ENCODE measurements around the gene PANK2.
"Not testable (repeated sequence)": the region's sequence is repeated elsewhere in the genome, so short reads cannot be mapped to it uniquely, and the experiment has no call there.

The PANK2 gene

GRCh38 chr20:3901028-3901705 is 12.0 kb downstream of the PANK2 start:
- no peak for DNase-seq (ENCODE audit: low spot score)

GRCh38 chr20:3901706-3902440 is 12.7 kb downstream of the PANK2 start:
- no peak for DNase-seq (ENCODE audit: low spot score)

GRCh38 chr20:3902446-3902845 is 13.3 kb downstream of the PANK2 start:
- DNase-seq (ENCODE audit: low spot score), result no peak

GRCh38 chr20:3904224-3904623 is 15.0 kb downstream of the PANK2 start:
- no peak for DNase-seq (ENCODE audit: low spot score)

DNA sequence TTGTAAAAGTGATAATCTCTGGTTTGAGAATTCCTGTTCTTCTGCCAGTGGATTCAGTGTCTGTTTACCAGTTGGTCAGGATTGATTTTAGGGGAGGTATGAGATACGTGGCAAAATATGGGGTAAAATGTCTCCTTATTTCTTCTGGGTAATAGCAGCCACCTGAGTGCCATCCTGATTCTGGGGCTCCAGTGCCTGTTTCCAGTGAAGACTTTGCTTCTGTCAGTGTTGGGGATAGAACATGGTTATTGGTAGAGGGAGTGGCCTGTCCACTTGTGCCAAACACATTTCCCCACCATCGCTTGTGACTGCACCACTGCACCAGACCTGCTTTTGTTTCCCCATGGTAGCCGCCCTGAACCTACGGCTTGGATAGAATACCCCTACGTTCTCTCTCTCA is 15.7 kb downstream of the PANK2 start:
- no peak for DNase-seq (ENCODE audit: low spot score)

DNA sequence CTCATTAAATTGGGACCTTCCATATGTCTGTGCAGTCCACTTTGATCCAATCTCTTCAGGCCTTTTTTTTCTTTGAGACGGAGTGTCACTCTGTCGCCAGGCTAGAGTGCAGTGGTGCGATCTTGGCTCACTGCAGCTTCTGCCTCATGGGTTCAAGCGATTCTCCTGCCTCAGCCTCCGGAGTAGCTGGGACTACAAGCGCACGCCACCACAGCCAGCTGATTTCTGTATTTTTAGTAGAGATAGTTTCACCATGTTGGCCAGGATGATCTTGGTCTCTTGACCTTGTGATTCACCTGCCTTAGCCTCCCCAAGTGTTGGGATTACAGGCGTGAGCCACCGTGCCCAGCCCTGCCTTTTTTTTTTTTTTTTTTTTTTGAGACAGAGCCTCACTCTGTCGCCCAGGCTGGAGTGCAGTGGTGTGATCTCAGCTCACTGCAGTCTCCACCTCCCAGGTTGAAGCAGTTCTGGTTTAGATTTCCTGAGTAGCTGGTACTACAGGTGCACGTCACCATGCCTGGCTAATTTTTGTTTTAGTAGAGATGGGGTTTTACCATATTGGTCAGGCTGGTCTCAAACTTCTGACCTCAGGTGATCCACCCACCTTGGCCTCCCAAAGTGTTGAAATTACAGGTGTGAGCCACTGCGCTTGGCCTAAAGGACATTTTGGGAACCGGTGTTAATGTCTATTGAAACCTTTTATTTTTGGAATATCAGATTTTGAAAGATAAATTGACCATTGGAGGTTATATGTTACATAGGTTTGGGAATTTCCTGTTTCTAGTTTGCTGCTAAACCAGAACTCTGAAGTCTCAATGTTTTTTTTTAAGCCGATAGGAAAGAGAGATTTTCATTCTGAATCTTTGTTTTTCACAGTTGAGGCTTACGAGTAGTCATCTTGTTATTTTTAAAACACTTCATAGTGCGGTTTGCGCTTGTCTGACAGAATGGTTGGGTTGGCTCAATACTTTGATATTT is 17.8 kb downstream of the PANK2 start:
- not testable (repeated sequence) for DNase-seq (ENCODE audit: low spot score)

DNA sequence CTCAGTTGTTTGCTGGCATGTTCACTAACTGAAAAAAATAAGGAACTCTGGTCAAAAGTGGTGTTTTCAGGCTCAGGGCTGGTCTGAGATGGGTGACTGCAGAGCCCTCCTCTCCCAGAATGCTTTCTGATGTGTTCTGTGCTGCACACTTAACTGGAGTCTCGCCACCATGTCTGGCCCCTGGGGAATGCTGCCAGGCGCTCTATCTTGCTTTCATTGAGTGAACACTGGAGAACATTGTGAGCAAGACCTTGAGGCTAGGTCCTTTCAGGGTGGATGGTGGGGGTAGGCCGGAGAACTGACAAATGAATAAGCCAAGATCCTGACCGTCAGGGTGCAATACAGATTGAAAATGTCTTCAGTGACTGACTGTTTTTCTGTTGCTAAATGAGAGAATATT is 19.5 kb downstream of the PANK2 start:
- no peak for DNase-seq (ENCODE audit: low spot score)

DNA sequence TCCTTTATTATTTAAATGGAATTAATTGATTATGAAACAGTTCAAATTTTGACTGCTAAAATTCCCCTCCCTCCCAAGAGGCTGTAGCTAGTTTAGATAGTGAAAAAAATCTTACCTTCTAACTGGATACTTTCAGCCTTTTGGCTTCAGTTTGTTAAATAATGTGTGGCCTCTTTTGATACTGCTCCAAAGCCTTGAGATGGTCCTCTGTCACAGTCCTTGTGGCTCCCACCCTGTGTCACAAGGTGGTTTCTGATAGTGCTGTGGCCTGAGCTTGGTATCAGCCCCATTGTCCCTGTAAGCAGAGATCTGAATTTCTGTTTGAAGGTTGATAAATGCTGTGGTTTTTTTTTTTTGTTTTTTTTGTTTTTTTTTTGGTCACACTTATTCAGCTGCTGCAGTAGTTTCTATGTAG is 20.8 kb downstream of the PANK2 start:
- no peak for DNase-seq (ENCODE audit: low spot score)

DNA sequence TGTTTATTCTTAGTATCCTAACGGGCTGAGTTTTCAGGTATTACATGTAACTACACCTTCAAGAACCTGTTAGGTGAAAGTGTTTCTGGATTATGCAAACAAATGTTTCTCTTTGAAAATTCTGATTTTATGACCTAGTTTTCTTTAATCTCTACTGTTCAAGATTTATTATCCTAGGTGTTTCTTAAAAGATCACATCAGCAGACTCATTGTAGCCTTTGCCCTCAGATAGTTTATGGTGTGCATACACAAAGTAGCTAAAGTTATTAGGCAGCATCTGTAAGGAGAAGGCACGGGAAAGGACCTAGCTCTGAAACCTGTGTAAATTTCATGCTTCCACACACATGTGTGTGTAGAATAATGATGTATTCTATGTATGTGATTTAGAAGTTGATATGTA is 21.7 kb downstream of the PANK2 start:
- no peak for DNase-seq (ENCODE audit: low spot score)

- no peak for DNase-seq (ENCODE audit: low spot score)
Measured at GRCh38 chr20:3911956-3912355, 22.8 kb downstream of the PANK2 start.

DNA sequence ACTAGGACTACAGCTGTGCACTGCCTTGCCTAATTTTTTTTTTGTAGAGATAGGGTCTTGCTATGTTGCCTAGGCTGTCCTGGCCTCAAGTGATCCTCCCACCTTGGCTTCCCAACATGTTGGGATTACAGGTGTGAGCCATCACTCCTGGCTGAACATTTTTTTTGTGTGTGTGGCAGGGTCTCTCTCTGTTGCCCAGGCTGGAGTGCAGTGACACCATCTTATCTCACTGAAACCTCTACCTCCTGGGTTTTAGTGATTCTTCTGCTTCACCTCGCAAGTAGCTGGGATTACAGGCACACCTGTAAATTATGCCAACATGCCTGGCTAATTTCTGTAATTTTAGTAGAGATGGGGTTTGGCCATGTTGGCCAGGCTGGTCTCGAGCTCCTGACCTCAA is 25.3 kb downstream of the PANK2 start:
- no peak for DNase-seq (ENCODE audit: low spot score)

DNA sequence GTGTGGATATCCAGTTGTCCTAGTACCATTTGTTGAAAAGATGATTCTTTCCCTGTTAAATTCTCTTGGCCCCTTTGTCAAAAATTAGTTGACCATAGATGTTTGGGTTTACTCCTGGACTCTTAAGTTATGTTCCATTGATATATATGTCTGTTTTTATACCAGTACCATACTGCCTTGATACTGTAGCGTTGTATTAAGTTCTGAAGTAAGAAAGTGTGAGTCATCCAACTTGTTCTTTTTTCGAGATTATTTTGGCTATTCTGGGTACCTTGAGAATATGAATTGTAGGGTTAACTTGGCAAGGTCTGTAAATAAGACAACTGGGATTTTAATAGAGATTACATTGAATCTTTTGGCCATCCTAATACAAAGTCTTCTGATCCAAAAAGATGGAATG is 26.5 kb downstream of the PANK2 start:
- DNase-seq (ENCODE audit: low spot score), result no peak

DNA sequence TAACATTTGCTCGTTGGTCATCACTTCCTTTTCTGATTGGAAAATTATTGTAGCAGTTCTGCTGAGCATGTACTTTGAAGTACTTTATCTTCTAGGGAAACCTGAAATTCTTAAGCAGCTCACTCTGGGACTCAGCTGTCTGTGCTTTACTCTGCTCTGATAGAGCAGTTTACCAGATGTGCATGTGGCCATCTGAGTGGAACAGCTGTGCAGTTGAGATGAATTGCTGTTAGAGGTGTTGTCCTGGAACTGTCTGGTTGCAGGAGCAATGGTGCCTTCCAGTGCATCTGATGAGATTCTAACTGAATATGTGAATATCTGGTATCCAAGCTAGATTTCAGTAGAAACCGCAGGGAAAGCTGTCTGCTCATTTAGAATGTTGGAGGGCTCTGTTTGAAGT is 27.2 kb downstream of the PANK2 start:
- DNase-seq (ENCODE audit: low spot score), result no peak

- no peak for DNase-seq (ENCODE audit: low spot score)
Measured at GRCh38 chr20:3919352-3919751, 30.2 kb downstream of the PANK2 start.

DNA sequence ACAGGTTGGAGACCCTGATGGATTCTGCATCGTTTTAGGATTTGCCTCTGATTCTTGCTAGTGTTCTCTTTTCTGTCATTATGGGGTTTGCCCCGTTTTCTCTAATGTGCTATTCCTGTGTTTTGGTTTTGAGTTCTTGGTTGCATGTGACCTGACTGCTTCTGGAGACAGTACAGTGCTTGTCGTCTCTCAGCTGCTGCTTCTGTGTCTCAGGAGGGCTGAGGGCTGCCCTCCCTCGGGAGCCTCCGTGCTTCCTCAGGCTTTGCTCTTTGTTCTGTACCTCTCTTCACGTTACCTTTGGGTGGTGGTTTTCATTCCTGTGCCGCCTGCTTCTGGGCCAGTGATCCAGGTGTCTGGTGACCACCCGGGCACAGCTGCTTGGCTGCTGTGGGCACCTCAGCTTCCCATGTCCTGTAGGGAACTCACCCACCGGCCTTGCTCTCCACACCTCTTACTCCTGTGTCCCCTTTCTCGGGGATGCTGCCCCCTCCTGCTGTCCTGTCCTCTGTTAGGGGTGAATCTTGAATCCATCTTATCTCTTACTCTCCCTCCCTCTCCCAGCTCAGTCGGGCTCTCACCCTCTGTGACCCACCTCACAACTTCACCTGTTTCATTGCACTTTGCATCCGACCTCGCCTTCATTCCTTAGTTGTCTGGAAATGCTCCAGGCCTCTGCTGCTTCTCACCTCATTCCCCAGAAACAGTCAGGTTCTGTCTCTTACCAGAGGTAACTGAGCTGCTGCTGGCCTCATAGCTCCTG is 33.2 kb downstream of the PANK2 start:
- DNase-seq (ENCODE audit: low spot score), result no peak

- DNase-seq (ENCODE audit: low spot score), result no peak
Measured at GRCh38 chr20:3922983-3923339, 33.8 kb downstream of the PANK2 start.

DNA sequence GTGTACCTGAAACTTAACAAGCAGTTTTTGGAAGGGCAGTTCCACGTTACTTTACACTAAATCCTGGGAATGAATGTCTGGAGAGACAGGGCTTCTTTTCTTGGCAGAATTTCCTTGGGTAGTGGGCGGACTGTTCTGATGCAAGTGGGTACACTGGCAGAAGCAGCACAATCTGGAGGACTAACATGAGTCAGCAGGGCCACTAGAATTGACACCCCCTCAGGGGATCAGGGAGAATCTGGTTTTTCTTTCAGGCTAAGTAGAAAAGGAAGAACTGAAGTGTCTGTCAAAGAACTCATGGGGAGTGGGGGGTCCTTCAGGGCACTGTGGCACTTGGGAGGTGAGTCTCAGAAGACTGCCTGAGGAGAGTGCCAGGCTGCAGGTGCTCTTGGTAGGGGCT is 34.6 kb downstream of the PANK2 start:
- DNase-seq (ENCODE audit: low spot score), result no peak

DNA sequence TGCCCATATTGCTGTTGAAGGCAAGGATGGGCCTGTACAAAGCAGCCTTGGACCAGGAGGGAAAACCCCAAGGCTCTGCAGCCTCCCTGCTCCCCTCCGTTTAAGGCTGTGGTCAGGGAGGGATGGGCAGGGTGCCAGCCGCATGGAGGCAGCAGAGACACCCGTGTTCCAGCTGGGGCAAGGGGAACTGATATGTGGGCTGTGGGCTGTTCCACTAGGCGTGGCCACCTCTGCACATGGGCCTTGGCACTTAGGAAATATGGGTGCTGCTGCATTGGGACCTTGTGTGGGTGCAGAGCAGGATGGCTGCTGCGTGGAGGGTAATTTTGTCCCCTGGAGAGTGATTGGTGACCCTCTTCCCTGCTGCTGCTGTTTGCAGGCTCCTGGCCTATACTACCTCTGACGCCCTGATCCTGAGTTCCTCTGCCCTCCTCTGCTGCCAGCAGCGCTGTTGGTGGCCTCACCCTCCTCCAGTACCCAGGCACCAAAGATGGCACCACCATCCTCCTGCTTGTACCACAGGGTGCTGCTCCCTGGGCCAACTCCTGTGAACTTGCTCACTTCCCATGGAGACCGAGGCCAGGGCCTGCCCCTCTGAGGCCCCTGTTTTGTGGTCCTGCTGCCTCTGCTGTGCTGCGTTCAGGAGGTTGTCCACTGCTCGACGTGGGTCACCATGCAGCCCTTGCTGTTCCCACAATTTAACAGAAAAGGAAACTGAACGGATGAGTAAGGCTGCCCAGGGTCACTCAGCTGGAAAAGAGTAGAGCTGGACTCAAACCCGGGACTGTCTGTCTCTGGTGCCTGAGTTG is 35.3 kb downstream of the PANK2 start:
- no peak for DNase-seq (ENCODE audit: low spot score)

DNA sequence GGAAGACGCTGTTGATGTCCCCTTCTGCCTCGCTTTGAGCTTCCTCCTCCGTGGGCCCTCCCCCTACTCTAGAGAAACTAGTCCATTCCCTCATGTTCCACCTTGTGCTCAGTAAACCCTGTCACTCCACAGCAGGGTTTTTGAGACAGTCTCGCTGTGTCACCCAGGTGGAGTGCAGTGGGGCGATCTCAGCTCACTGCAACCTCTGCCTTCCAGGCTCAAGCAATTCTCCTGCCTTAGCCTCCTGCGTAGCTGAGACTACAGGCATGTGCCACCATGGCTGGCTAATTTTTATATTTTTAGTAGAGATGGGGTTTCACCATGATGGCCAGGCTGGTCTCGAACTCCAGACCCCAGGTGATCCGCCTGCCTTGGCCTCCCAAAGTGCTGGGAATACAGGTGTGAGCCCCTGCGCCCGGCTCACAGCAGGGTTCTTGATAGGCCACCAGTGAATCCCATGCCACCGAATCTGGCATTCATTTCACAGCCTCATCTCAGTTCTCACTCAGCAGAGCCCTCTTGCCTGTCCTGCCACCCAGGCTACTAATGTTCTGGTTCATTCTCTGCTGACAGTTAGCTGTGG is 36.0 kb downstream of the PANK2 start:
- DNase-seq (ENCODE audit: low spot score), result no peak

GRCh38 chr20:3925899-3926638 is 36.9 kb downstream of the PANK2 start:
- no peak for DNase-seq (ENCODE audit: low spot score)
